Stimulated activated CD4-positive, alpha-beta T cell treated with anti-CD3 and anti-CD28 coated beads, Interleukin-4, amount 100 ng/mL, for 4 hours (primary cell): ENCODE results near the gene PACSIN2.
"Not testable (repeated sequence)": the region's sequence is repeated elsewhere in the genome, so short reads cannot be mapped to it uniquely, and the experiment has no call there.

ENCODE experiments used
- DNase-seq, 2 experiments: peaks; one replicate each; pipeline ENCODE4 v3.0.0-alpha.2; 2020

The PACSIN2 gene, protein sequence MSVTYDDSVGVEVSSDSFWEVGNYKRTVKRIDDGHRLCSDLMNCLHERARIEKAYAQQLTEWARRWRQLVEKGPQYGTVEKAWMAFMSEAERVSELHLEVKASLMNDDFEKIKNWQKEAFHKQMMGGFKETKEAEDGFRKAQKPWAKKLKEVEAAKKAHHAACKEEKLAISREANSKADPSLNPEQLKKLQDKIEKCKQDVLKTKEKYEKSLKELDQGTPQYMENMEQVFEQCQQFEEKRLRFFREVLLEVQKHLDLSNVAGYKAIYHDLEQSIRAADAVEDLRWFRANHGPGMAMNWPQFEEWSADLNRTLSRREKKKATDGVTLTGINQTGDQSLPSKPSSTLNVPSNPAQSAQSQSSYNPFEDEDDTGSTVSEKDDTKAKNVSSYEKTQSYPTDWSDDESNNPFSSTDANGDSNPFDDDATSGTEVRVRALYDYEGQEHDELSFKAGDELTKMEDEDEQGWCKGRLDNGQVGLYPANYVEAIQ

DNA sequence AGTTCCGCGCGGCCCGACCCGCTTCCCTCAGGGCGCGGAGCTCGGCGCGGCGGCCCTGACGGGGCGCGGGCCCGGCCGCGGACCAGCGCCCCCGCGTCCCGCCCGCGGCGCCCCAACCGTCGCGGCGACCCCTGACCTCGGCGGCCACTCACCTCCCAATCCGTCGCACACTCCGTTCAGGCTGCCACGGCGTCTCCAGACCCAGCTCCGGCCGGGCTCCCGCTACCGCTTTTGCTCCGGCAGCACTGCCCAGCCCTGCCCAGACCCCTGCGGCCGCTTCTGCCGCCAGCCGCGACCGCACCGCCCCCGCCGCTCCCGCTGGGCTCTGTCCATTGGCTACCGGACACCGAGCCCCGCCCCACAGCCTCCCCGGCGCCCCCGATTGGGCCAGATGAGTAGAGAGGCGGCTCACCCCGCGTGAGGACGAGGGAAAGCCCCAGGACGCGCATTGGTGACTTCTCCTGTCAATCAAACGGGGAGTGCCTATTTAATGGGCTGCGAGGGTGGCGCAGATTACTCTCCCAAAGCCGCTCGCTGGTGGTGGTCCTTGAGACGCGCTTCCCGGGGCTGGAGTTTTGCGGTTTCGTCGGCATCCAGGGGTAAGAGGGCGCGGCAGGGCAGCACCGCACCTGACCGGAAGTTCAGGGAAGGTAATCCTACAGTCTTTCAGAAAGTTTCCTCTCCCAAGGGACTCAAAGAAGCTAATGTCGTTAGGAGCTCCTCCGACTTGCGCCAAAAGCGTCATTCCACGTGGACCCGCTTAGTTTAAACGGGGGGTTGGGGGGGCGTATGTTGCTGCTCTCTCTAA is at the start of gene PACSIN2:
TSS of gene PACSIN2 (minus strand) at position 281 of the 808 bp plus-strand sequence. CDS start 103,069 bp downstream, outside the sequence.
- DNase-seq: peak; percentile 98 to 99

DNA sequence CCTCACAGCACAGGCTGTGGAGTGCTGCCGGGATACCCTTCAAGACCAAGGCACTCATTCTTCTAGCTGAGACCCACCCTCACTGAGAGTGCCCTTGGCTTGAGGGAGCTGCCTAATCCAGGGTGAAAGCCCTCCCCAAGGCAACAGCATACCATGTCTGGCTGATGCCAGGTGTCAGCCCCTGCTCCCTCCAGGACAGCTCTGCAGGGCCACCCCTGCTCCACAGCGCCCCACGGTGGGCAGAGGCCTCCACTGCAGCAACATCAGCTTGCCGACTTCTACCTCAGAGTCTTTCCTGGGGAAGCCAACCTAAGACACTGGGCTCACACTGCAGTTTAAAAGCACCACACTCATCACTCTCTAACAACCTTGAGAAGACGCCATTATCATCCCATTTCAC is 45.2 kb upstream of the PACSIN2 start:
- peak; percentile 6 to 8 for DNase-seq

DNA sequence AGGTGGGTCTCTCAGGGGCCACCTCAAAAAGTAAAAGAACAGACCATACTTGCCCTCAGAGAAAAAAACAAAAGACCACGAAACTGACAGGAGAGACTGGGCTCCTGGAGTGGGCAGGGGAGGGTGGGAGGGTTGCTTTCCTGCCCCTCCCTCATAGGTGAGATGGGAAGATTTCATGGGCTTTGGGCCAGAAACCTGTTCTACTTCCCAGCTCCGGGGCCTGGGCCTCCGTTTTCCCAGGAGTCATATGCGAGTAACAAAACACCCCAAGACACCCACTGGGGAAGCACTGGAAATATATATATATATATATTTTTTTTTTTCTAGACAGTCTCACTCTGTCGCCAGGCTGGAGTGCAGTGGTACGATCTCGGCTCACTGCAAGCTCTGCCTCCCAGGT is 42.7 kb upstream of the PACSIN2 start:
- no peak for DNase-seq

DNA sequence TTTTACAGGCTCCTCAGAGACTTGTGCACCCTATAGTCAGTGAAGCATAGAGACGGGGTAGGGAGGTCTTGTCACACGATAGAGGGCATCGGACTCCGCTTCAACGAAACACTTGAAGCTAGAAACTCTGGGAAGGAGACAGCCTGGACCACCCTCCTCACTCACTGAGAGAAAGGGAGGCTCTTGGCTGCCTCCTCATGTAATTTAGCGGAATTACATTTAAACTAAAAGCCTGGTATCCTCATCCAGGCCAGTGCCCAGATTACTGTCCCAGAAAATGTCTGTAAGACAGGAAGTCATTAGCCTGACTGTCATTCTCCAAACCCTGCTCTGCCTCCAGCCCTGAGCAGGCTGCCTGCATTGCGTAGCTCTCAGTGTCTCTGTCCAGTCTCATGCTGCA is 38.2 kb upstream of the PACSIN2 start:
- no peak for DNase-seq

DNA sequence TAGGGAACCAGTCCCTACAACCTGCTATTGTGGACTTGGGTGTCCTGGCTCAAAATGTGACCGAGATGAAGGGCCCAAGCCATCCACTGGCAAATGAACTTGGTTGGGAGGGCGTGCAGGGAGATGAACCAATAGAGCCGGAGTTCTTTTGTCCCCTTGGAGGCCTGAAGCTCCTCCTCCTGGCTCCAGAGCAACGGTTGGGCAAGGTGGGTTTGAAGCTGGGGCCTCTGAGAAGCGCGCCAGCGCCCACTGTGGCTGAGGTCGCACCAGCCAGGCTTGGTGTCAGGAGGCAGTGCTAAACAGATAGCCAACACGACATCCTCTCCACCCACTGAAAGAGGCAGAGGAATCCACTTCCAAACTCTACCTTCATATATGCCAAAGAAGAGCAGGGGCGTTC is 36.0 kb upstream of the PACSIN2 start:
- DNase-seq: no peak

DNA sequence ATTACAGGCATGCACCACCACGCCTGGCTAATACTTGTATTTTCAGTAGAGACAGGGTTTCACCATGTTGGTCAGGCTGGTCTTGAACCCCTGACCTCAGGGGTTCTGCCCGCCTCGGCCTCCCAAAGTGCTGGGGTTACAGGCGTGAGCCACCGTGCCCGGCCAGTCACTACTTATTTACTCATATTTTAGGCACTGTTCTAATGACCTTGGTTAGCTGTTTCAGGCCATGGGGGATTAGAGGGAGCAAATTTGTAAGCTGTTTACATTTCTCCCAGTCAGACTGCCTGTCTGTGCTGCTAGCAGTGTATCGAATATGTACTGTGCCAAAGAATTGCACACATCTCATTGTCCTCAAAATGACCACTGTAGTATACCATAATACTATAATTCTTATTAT is 32.7 kb upstream of the PACSIN2 start:
- DNase-seq: no peak

DNA sequence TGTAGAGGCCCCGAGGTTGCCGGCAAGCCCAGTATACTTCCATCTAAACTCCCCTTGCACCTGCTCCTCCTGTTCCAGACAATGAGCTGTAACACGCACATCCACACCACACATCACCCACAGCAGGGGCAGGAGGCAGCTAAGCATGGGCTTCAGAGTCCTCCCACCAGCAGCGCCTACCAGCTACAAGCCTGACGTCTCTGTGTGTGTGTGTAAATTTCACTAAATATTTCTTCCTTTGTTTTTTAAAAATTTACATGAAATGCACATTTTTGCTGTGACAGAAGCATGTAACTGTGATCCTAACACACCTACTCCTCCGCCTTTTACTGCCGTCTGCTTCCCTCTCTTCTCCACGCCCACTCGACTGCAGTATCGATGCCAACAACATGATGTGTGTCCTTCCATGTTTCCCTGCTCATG is 29.4 kb upstream of the PACSIN2 start:
- DNase-seq: no peak

DNA sequence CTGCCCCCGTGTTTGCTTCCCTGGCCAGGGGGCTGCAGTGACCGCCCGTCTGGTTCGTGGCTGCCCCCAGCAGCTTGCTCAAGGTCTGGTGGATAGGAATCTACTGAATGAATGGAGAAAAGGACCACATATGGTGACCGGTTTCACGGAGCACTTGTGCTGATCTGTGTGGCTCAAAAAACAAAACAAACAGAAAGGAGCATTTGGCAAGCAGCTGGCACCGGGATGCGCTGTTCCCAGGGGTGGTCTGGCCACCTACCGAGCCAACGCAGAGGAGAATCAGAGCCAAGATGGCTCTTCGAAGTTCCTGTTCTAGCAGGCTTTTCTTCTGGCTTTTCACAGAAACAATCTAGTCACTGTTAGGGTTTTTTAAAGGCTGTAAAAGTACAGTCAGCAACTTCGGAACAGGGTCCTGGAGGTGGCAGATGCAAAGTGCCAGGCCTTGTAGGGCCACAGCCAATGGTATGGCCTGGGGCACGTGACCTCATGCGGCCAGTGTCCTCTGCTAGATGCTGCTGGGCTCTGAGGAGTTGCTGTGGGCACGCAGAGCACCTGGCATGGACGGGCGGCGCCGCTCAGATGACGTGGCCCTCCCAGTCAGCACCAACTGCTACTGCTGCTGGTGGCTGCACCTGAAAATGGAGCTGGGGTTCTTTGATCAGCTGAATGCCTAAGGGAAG is 27.3 kb upstream of the PACSIN2 start:
- no peak for DNase-seq

DNA sequence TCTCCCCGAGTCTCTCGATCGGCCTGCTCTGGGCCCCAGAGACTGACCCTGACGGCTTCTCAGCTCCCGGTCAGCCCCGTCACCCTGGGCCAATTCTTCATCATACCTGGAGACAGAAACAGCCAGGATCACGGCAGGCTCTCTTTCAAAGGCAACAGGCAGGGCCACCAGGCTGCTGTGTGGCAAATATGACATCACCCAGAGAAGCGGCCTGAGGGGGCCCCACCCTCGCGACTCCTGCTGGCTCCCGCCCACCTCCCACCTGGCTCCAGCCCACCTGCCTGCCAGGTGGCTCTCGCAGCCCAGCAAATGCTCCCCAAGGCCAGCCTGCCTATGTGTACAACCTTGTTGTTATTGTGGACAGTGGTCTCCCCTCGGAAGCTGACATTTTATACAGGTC is 24.9 kb upstream of the PACSIN2 start:
- no peak for DNase-seq

DNA sequence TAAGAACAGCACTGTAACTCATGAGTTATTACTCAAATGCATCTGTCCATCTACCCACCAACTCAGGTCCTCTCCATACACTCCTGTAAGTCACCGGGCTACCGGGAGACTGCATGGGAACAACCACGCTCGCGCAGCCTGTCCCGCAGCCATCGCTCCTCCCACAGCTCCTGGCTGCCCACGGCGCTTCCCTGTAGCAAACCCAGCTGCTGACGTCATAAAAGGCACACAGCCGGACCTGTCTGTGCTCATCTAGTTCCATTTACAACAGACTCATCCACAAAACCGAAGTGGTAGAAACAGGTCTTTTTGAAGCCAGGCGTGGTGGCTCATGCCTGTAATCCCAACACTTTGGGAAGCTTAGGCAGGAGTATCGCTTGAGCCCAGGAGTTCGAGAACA is 23.4 kb upstream of the PACSIN2 start:
- no peak for DNase-seq

DNA sequence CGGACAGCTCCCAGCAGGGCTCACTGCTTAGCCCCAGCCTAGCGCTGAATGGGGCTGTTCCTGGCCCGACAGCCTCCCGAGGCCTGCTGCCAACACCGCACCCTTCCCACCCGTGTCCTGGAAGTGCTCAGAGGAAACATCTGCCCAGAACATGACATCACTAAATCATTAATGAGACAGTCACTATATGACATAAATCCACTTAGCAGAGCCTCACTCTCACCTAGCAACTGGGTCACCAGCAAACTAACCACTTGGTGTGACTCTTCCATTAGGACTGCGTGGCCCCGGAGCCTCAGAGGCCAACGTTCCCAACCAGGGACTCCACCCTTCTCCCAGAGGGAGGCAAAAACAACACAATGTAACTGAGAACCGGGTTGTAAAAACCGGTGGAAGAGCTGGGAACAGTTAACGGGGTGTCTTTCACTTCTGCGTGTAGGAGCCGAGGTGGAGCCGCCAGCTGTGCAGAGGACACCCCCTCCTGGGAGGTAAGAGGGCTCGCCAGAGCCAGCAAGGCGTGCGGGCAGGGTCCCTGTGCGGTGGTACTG is 21.4 kb upstream of the PACSIN2 start:
- no peak for DNase-seq

DNA sequence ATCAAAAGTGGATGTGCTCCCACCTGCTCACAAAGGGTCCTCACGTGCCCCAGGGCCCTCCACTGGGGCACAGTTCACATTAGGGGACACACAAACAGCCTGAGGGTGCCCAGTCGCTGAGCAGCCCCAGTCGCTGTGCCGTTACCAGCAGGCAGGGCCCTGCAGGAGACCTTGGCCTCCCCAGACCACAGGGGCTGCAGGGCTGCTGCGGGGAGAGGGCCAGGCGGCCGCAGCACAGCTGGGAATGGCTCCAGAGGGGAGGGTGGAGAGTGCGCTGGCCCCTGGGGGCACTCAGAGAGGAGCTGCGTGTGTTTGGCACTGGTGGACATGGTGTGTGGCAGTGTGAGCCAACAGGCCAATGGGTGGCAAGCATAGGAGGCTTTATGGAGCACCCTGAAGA is 20.3 kb upstream of the PACSIN2 start:
- DNase-seq: no peak

DNA sequence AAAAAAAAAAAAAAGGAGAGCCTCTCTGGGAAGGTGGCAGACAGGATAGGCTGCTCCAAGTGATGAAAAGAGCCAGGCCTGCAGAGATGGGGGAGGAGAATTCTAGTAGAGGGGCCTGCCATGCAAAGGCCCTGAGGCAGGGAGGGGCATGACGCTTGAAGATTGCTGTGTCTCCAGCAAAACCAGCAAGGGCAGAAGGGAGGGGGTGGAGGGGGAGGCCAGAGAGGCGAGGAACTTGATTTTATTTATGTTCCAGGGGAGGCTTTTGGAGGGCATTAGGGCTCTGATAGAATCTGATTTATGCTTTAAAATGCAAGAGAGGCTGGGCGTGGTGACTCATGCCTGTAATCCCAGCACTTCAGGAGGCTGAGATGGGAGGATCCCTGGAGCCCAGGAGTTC is 16.7 kb upstream of the PACSIN2 start:
- DNase-seq: no peak

DNA sequence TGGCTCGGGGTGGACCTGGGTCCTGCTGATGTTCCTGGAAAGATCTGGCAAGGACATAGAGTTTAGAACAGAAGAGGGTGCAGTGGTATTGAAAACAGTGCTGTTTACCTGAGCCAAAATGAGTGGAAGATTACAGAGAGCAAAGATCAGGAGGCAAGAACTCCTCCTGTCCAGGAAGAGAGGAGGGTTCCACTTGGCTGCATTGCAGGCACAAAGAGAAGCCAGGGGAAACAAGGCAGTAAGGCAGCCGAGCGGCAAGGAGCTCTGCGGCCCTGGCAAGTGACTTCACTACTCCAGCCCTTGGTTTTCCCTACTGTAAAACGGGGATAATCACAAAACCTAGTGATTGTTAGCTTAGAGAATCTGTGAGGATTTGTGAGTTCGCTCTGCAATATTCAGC is 3.7 kb upstream of the PACSIN2 start:
- no peak for DNase-seq

DNA sequence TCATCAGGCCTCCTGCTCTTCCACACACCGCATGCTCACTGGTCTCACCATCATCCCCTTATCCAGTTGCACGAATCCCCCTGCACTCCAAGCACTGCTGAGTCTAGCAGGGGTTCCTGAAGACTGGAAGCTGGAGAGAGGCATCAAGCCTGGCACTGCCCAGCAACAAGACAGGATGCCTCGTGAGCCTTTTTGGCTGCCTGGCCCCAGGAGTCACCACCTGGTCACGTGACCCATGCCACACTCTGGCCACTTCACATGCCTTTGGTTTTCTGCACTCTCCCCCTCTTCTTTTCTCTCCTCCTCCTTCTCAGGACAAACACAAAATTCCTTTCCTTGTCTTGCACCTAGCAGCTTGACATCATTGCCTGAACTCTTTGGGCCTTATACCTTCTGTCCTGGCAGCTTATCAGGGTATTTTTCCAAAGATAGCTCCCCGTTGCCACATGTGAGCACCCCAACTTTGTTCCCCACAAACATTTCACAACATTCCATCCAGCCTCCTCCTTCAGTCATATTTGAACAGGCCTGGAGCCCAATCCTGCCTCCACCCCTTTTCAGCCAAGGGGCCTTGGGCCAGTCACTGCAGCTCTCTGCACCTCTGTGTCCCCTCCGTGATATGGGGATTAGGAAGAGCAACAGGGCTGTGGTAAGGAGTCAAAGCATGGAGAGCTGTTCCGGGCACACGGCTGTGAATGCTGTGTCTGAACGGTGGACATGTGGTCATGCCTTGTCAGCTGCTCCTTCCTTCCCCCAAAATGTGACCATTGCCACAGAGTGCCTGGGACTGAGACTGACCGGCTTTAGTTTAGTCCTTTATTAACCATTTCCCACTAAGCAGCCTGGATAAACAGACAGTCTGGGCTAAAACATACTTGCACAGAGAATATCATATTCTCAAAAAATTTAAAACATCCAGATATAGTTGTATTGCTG is 2.8 kb upstream of the PACSIN2 start:
- no peak for DNase-seq

DNA sequence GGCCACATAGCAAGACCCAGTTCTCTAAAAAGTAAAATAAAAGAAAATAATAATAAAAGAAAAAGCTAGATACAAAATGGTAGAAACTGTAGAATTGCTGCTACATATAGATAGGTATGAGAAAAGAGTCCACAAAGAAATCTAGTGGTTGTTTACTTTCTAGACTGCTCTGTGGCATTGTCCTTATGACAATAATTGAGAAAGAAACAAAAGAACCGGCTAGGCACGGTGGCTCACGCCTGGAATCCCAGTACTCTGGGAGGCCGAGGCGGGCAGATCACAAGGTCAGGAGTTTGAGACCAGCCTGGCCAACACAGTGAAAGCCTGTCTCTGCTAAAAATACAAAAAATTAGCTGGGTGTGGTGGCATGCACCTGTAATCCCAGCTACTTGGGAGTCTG is 1.2 kb upstream of the PACSIN2 start:
- DNase-seq: not testable (repeated sequence)

DNA sequence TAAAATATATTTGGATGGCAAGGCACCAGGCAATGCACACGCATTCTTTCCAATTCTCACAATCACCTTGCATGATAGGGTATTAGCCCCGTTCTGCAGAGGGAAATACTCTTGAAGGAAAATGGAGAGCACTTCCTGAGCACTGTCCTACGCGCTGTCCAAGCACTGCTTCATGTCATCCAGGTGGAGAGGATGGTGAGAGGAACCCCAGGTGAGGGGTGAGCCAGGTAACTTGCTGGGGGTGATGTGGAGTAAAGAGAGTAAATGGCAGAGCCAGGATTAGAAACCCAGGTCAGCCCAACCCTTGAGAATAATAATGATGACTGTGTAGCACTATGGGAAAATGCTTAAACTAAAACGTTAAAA is 711 bp upstream of the PACSIN2 start:
- DNase-seq: no peak

DNA sequence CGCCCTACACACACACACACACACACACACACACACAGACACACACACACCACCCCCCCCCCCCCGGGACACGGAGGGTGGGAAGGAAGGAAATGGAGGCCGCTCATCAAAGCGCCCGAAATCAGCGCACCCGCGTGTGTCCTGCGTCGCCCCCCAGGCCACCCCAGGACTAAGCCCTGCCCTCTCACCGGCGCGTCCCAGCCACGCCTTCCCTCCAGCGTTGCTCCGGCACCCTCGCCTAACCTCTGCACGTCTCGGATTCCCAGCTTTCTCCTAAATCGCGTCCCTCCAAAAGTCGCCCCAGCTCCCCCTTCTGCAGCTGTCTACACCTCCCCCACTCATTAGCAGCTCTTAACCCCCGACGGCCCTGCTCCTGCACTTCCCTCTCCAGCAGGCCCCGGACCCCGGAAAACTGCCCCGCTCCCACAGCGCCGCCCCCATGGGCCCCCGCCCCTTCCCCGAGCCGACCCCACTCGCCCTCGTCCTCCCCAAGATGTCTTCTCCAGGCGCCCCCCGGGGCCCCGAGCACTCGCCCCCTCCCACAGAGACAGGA is 557 bp downstream of the PACSIN2 start:
- peak; percentile 20 to 23 for DNase-seq

DNA sequence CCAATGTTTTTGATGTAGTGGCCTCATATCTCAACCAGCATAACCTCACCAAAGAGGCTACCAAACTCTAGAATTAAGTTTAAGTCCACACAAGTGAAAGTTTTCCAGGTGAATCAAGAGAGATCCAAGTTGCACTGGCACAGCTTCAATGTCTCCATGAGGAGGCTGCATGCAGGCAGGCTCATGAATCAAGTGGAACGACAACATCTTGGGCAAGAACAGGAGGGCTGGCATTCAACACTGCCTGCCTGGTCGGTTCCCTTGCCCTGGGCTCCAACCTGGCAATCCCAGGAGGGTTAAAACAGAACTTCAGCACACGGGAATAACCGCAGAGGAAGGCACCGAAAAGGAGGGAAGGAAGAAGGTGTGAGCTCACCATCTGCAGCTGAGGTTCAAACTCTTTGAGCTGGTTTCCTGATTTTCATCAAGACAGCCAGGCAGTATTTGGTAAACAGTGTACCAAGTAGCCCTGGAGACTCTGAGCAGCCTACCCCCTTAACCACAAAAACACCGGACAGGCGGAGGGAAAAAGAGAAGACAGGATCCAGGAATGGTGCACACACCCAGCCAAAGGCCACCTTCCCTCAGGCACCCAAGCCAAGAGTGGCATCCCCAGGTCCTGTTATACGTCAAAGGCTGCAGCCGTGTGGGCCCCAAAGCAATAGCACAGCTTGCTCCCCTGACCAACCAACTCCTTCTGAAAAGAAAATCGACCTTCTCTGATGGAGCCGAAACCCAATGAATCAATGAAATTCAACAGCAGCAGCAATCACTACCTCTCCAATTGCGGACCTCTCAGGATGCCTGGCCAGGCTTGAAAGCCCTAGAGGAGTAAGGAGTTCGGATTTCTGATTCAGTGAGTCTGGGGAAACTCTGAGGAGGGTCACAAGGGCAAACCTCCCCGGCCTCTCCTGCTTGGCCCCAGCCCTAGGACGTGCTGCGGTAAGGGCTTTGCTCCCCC is 1.3 kb downstream of the PACSIN2 start:
- no peak for DNase-seq

DNA sequence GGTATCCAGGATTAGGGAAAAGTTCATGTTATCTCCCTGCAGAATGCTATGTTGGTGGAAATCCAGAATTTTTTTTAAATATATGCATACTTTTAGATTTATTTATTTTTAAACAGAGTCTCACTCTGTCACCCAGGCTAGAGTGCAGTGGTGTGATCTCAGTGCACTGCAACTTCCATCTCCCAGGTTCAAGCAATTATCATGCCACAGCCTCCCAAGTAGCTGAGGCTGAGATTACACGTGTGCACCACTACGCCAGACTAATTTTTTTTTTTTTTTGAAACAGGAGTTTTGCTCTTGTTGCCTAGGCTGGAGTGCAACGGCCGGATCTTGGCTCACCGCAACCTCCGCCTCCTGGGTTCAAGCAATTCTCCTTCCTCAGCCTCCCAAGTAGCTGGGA is 2.6 kb downstream of the PACSIN2 start:
- DNase-seq: no peak

DNA sequence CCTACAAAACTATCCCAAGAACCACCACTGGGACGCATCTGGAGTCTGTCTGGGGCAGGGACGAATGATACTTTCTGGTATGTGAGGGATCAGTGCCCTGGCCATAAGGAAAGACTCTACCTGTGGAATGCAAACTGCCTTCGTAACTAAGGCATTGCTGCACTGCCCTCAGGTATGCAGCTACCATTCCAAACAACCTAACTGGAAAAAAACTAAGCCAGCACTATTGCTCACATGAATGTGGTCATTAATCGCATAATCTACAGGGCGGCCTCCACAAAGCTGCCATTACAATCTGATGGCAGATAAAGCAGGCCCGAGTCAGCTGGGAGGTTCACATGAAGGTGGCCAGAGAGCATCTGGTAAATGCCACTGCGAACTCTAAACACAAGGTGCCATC is 3.9 kb downstream of the PACSIN2 start:
- DNase-seq: no peak
